ENCODE results near the gene CIART. TPM values are rescaled to one million over a fixed set of nuclear protein-coding genes. Genes with fewer than 3 reads are reported as not detected.

CIART gene
- polyA plus RNA-seq, 1 of the 3 experiments (the other 2 are of a cell fraction), result 3.2 TPM

DNA sequence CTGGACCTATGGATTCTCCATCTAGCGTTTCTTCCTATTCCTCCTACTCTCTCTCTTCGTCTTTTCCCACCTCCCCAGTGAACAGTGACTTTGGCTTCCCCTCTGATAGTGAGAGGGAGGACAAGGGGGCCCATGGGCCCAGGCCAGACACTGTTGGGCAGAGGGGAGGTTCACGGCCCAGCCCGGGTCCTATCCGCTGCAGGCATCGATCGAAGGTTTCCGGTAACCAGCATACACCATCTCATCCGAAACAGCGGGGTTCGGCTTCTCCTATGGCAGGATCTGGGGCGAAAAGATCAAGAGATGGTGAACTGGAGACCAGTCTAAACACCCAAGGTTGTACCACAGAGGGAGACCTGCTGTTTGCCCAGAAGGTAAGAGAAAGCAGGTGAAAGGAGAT is 906 bp downstream of the CIART start:
- H3K4me1 ChIP-seq (ENCODE audit: control insufficient read depth in 1 of 2, insufficient read depth in 2 of 2, low read depth in 1 of 2, low read length in 1 of 2), result peaks cover 4 to 14% of the 10 kb centered on the region in 2 experiments; a peak in 1 of 4 replicates
- CTCF ChIA-PET, result interaction anchor here (3.4 to 6.2 kb wide), 2 partner anchors 12 to 25 kb away, joined by 20 to 110 read pairs; partner anchors contain the start of genes C1orf54 and CA14
- peak overlapping the region; percentile 41; the same call in 1 of the 2 replicates for H3K4me2 ChIP-seq
- no peaks in the 10 kb centered on the region for H3K9me3 ChIP-seq
- POLR2A ChIA-PET, result no interaction called here
- H3F3A ChIP-seq (replicated peaks; ENCODE audit: insufficient read depth), result peaks cover 5% of the 10 kb centered on the region
- H3K27me3 ChIP-seq (ENCODE audit: insufficient read depth), result no peaks in the 10 kb centered on the region
- 93% methylated on average over 12 of the region's 12 CpGs for WGBS (ENCODE audit: low lambda C conversion rate)
- peak overlapping the region in 1 of 2 experiments; percentile 52; a peak in 2 of 4 replicates for H3K4me3 ChIP-seq (ENCODE audit: low read depth in 2 of 2, low read length in 1 of 2)
- no peaks in the 10 kb centered on the region for H4K20me1 ChIP-seq (ENCODE audit: insufficient read depth)
- no peaks in the 10 kb centered on the region; the same call in 1 of the 2 replicates for H3K79me2 ChIP-seq (ENCODE audit: insufficient read depth)
- H3K9ac ChIP-seq, result no peak overlapping the region
- DNase-seq, result no peak
- no peaks in the 10 kb centered on the region for H3K36me3 ChIP-seq (replicated peaks in 1 of 2; ENCODE audit: control insufficient read depth in 1 of 2, insufficient read depth in 2 of 2, low read length in 1 of 2)
- H3K27ac ChIP-seq (ENCODE audit: low read depth in 2 of 2, low read length in 1 of 2), result no peak overlapping the region
- no peak for TF ChIP-seq NFIC (IDR thresholded peaks at IDR 0.05; ENCODE audit: borderline replicate concordance)
- no peak for TF ChIP-seq RCOR1 (IDR thresholded peaks at IDR 0.05; ENCODE audit: low read length)
- no peak for TF ChIP-seq CHD2 (IDR thresholded peaks at IDR 0.05; ENCODE audit: low read length, partially characterized antibody)
- TF ChIP-seq RXRA (IDR thresholded peaks at IDR 0.05; ENCODE audit: borderline replicate concordance, low read depth), result no peak
- TF ChIP-seq, protein P1, sequence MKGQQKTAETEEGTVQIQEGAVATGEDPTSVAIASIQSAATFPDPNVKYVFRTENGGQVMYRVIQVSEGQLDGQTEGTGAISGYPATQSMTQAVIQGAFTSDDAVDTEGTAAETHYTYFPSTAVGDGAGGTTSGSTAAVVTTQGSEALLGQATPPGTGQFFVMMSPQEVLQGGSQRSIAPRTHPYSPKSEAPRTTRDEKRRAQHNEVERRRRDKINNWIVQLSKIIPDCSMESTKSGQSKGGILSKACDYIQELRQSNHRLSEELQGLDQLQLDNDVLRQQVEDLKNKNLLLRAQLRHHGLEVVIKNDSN (IDR thresholded peaks at IDR 0.05; ENCODE audit: borderline replicate concordance, low read depth), result no peak
- TF ChIP-seq, protein P2, sequence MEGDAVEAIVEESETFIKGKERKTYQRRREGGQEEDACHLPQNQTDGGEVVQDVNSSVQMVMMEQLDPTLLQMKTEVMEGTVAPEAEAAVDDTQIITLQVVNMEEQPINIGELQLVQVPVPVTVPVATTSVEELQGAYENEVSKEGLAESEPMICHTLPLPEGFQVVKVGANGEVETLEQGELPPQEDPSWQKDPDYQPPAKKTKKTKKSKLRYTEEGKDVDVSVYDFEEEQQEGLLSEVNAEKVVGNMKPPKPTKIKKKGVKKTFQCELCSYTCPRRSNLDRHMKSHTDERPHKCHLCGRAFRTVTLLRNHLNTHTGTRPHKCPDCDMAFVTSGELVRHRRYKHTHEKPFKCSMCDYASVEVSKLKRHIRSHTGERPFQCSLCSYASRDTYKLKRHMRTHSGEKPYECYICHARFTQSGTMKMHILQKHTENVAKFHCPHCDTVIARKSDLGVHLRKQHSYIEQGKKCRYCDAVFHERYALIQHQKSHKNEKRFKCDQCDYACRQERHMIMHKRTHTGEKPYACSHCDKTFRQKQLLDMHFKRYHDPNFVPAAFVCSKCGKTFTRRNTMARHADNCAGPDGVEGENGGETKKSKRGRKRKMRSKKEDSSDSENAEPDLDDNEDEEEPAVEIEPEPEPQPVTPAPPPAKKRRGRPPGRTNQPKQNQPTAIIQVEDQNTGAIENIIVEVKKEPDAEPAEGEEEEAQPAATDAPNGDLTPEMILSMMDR (IDR thresholded peaks at IDR 0.05), result no peak
- no peak for TF ChIP-seq FOXM1 (IDR thresholded peaks at IDR 0.05; ENCODE audit: low read depth)
- no peak for TF ChIP-seq EP300 (IDR thresholded peaks at IDR 0.05; ENCODE audit: borderline replicate concordance in 1 of 2, low read depth in 1 of 2, low read length in 1 of 2)
- TF ChIP-seq POLR2AphosphoS5 (IDR thresholded peaks at IDR 0.05; ENCODE audit: low read depth, low read length), result no peak
- TF ChIP-seq MXI1 (IDR thresholded peaks at IDR 0.05; ENCODE audit: low read depth, low read length), result no peak
- TF ChIP-seq FOSL2 (IDR thresholded peaks at IDR 0.05; ENCODE audit: borderline replicate concordance, low read depth), result no peak
- H3K9me2 ChIP-seq, result no peaks in the 10 kb centered on the region
- H2AFZ ChIP-seq (ENCODE audit: low read depth), result no peak overlapping the region

DNA sequence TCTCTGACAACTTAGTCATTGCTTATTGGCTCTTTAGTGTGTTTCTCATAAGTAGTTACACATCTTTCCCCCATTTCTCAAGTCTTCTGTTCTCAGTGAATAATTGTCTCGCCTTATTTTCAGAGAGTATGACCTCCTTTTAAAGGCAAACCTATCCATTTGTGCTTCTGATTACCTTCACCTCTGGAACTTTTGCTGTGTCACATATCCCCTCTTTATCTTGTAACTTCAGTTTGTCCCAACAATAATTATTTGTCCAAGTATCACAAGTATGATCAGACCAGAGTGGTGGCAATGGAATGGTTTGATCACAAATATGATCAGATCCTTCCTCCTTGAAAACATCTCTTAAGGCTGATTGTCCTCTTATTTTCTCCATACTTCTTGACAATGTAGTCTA is 6.0 kb downstream of the CIART start:
- H3K4me2 ChIP-seq, result no peak overlapping the region
- no peaks in the 10 kb centered on the region for H3K27me3 ChIP-seq (ENCODE audit: insufficient read depth)
- 86% methylated on average over 1 of the region's 1 CpG for WGBS (ENCODE audit: low lambda C conversion rate)
- H3K4me3 ChIP-seq (ENCODE audit: low read depth in 2 of 2, low read length in 1 of 2), result no peak overlapping the region
- H3K9ac ChIP-seq, result no peak overlapping the region
- no peaks in the 10 kb centered on the region for H3F3A ChIP-seq (replicated peaks; ENCODE audit: insufficient read depth)
- H2AFZ ChIP-seq (ENCODE audit: low read depth), result no peak overlapping the region
- no peaks in the 10 kb centered on the region for H3K9me2 ChIP-seq
- CTCF ChIA-PET, result no interaction called here
- POLR2A ChIA-PET, result no interaction called here
- H3K79me2 ChIP-seq (ENCODE audit: insufficient read depth), result peaks cover 2% of the 10 kb centered on the region; the same call in 1 of the 2 replicates
- no peaks in the 10 kb centered on the region for H3K9me3 ChIP-seq
- H4K20me1 ChIP-seq (ENCODE audit: insufficient read depth), result no peaks in the 10 kb centered on the region
- H3K4me1 ChIP-seq (ENCODE audit: control insufficient read depth in 1 of 2, insufficient read depth in 2 of 2, low read depth in 1 of 2, low read length in 1 of 2), result peaks cover 4 to 6% of the 10 kb centered on the region in 2 experiments; a peak in 2 of 4 replicates
- no peaks in the 10 kb centered on the region for H3K36me3 ChIP-seq (replicated peaks in 1 of 2; ENCODE audit: control insufficient read depth in 1 of 2, insufficient read depth in 2 of 2, low read length in 1 of 2)
- no peak for DNase-seq
- H3K27ac ChIP-seq (ENCODE audit: low read depth in 2 of 2, low read length in 1 of 2), result no peak overlapping the region
- TF ChIP-seq NRF1 (IDR thresholded peaks at IDR 0.05; ENCODE audit: low read depth, low read length), result no peak
- no peak for TF ChIP-seq CHD2 (IDR thresholded peaks at IDR 0.05; ENCODE audit: low read length, partially characterized antibody)
- no peak for TF ChIP-seq RCOR1 (IDR thresholded peaks at IDR 0.05; ENCODE audit: low read length)
- TF ChIP-seq, protein P3, sequence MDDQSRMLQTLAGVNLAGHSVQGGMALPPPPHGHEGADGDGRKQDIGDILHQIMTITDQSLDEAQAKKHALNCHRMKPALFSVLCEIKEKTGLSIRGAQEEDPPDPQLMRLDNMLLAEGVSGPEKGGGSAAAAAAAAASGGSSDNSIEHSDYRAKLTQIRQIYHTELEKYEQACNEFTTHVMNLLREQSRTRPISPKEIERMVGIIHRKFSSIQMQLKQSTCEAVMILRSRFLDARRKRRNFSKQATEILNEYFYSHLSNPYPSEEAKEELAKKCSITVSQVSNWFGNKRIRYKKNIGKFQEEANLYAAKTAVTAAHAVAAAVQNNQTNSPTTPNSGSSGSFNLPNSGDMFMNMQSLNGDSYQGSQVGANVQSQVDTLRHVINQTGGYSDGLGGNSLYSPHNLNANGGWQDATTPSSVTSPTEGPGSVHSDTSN (IDR thresholded peaks at IDR 0.05), result no peak
- TF ChIP-seq, protein P1 (IDR thresholded peaks at IDR 0.05; ENCODE audit: borderline replicate concordance, low read depth), result no peak
- no peak for TF ChIP-seq TCF12 (IDR thresholded peaks at IDR 0.05)
- no peak for TF ChIP-seq GABPA (IDR thresholded peaks at IDR 0.05; ENCODE audit: low read depth)
- no peak for TF ChIP-seq GATA2 (CRISPR knock-in tag; IDR thresholded peaks at IDR 0.05)
- TF ChIP-seq YY1 (IDR thresholded peaks at IDR 0.05; ENCODE audit: low read depth), result no peak
- no peak for TF ChIP-seq MEF2A (IDR thresholded peaks at IDR 0.05; ENCODE audit: borderline replicate concordance, low read depth)
- TF ChIP-seq, protein P2 (IDR thresholded peaks at IDR 0.05), result no peak
- TF ChIP-seq POLR2AphosphoS5 (IDR thresholded peaks at IDR 0.05; ENCODE audit: low read depth, low read length), result no peak
- TF ChIP-seq, protein P4, sequence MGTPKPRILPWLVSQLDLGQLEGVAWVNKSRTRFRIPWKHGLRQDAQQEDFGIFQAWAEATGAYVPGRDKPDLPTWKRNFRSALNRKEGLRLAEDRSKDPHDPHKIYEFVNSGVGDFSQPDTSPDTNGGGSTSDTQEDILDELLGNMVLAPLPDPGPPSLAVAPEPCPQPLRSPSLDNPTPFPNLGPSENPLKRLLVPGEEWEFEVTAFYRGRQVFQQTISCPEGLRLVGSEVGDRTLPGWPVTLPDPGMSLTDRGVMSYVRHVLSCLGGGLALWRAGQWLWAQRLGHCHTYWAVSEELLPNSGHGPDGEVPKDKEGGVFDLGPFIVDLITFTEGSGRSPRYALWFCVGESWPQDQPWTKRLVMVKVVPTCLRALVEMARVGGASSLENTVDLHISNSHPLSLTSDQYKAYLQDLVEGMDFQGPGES (IDR thresholded peaks at IDR 0.05; ENCODE audit: low read depth, low read length), result no peak
